Activated CD4-positive, alpha-beta memory T cell treated with anti-CD3 and anti-CD28 coated beads, Interleukin-2, amount 10 ng/mL, durations not matched to agents 7 days and 5 days (primary cell): Measurements from ENCODE around the gene IPCEF1. TPM values are rescaled to one million over a fixed set of nuclear protein-coding genes. Genes with fewer than 3 reads are reported as not detected.

Experiments
- CTCF ChIA-PET: fragments of 350-600 bp; sonication (Branson Sonifier 250); formaldehyde crosslinking; loops from one replicate; lab custom pipeline; 2021; ENCODE audit warnings: antibody characterized with exemption, inconsistent platforms; lab: Charles Lee
- POLR2A ChIA-PET: fragments of 350-600 bp; sonication (Branson Sonifier 250); formaldehyde crosslinking; loops from one replicate; lab custom pipeline; 2021; ENCODE audit warnings: antibody characterized with exemption; lab: Charles Lee
- DNase-seq: peaks from one replicate; pipeline ENCODE4 v3.0.0-alpha.2; 2020
- H3K27ac Mint-ChIP-seq: one replicate; pipeline ENCODE4 v1.8.0; 2021; ENCODE audit warnings: mild to moderate bottlenecking, mixed read lengths
- H3K27me3 Mint-ChIP-seq: one replicate; pipeline ENCODE4 v1.8.0; 2021; ENCODE audit warnings: mixed read lengths
- H3K36me3 Mint-ChIP-seq: one replicate; pipeline ENCODE4 v1.8.0; 2021; ENCODE audit warnings: low read depth, mixed read lengths
- H3K4me1 Mint-ChIP-seq: one replicate; pipeline ENCODE4 v1.8.0; 2021; ENCODE audit warnings: mixed read lengths
- H3K4me3 Mint-ChIP-seq: one replicate; pipeline ENCODE4 v1.8.0; 2021; ENCODE audit warnings: mild to moderate bottlenecking, mixed read lengths
- H3K9me3 Mint-ChIP-seq: one replicate; pipeline ENCODE4 v1.8.0; 2021; ENCODE audit warnings: mixed read lengths
- total RNA-seq, 2 experiments: library from RNA; stranded (reverse); gene quantifications; one replicate each; pipeline ENCODE4 v1.2.3, GENCODE V29; 2021

Gene IPCEF1, protein sequence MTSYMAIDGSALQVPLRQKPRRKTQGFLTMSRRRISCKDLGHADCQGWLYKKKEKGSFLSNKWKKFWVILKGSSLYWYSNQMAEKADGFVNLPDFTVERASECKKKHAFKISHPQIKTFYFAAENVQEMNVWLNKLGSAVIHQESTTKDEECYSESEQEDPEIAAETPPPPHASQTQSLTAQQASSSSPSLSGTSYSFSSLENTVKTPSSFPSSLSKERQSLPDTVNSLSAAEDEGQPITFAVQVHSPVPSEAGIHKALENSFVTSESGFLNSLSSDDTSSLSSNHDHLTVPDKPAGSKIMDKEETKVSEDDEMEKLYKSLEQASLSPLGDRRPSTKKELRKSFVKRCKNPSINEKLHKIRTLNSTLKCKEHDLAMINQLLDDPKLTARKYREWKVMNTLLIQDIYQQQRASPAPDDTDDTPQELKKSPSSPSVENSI
- 10 to 100 TPM; 13.8 to 20.3 TPM for total RNA-seq

DNA sequence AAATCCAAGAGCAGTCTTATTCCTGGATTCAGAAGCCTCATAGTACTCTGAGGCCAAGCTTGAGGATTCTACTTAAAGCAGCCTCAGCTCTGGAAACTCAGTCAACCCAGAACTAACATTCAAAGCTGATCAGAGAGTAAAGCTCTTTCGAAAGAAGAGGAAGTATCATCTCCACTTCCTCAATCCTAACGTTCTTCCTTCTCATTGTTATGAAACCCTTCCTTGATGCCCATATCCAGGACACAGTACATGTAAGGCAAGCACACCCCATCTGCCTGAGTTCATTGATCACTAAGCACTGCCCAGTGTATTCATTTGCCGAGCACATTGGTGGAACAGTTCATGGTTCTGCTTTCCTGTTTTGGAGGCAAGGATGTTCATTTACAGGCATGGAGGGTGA is at the start of gene IPCEF1:
Gene IPCEF1 (minus strand): TSS at position 114 of the 400 bp plus-strand sequence. CDS start 90,856 bp downstream, outside the sequence.
- peaks cover 2% of the 10 kb centered on the region for H3K9me3 Mint-ChIP-seq
- no peaks in the 10 kb centered on the region for H3K36me3 Mint-ChIP-seq
- H3K4me1 Mint-ChIP-seq: peaks cover 18% of the 10 kb centered on the region
- POLR2A ChIA-PET: no interaction called here
- H3K4me3 Mint-ChIP-seq: no peak within 1 kb of the TSS
- H3K27me3 Mint-ChIP-seq: peaks cover 33% of the 10 kb centered on the region
- CTCF ChIA-PET: no interaction called here
- H3K27ac Mint-ChIP-seq: no peak within 1 kb of the TSS
- no peak for DNase-seq

DNA sequence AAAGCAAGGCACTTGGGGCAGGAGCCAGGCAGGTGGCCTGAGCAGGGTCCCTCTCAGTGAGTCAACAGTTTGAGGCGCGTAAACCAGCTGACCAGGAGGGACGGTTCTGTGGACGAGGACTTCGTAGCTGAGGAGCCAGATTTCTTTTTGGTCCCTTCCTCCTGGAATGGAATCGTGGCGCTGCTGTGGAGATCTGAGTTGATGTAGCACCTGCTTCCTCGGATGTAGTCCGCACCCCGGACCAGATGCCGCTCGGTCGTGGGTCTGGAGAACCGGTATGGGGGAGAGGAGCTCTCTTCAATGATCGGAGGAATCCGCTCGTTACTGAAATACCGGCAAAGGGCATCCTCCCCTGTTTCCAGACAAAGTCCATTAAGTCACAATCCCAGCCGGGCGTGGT is 49.7 kb upstream of the IPCEF1 start:
- CTCF ChIA-PET: no interaction called here
- Mint-ChIP-seq H3K27ac (no peak overlapping the region), H3K36me3 (no peaks in the 10 kb centered on the region), H3K4me1 (peaks cover 8% of the 10 kb centered on the region), H3K27me3 (no peaks in the 10 kb centered on the region), H3K9me3 (no peaks in the 10 kb centered on the region), H3K4me3 (no peak overlapping the region)
- POLR2A ChIA-PET: no interaction called here
- no peak for DNase-seq

DNA sequence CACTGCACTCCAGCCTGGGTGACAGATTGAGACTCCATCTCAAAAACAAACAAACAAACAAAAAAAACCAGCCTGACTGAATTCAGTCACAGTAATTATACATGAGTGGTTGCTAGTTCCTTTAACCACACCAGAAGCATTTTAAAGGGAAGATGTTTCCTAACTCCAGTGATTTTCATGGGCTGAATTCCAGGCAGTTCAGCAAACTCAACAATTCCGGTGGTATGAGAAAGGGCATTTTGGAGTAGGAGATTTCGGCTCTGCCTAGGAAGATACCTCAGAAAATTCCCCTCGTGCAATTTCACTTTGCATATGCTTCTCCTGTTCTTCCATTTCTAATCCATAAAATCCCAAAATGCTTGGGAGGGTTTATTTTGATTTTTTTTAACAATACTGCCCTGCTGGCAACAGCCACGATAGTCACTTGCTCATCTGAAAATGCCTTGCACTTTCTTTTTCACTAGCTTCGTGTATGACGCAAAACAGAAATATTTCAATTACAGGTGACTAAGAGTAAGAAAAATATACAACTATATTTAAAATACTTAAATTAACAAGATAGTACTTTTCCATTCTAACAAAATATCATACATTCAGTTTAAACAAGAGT is 48.3 kb upstream of the IPCEF1 start:
- Mint-ChIP-seq H3K36me3 (no peaks in the 10 kb centered on the region), H3K9me3 (no peaks in the 10 kb centered on the region), H3K27me3 (no peaks in the 10 kb centered on the region), H3K4me3 (no peak overlapping the region), H3K27ac (no peak overlapping the region), H3K4me1 (peaks cover 4% of the 10 kb centered on the region)
- DNase-seq: no peak
- ChIA-PET POLR2A (no interaction called here), CTCF (no interaction called here)

DNA sequence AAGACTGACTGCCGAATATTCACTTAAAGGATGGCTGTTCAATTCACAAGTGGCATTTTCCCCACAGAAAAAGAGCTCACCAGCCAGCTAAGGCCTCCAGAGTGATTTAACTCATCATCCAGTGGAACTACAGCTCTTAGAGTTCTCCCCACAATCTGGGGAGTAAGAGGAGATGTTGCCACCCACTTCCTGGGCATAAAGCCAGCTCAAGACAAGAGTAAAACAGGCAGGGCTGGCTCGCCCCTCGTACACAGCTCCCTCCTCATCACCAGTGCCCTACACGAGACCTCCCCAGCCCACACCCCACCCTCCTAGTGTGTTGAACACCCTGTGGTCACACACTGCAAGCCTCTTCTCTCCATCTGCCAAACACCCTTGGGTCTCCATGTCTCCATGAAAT is 47.2 kb upstream of the IPCEF1 start:
- Mint-ChIP-seq H3K27ac (no peak overlapping the region), H3K9me3 (no peaks in the 10 kb centered on the region), H3K4me1 (peaks cover 4% of the 10 kb centered on the region), H3K27me3 (no peaks in the 10 kb centered on the region), H3K4me3 (no peak overlapping the region), H3K36me3 (no peaks in the 10 kb centered on the region)
- CTCF ChIA-PET: no interaction called here
- DNase-seq: no peak
- POLR2A ChIA-PET: no interaction called here

DNA sequence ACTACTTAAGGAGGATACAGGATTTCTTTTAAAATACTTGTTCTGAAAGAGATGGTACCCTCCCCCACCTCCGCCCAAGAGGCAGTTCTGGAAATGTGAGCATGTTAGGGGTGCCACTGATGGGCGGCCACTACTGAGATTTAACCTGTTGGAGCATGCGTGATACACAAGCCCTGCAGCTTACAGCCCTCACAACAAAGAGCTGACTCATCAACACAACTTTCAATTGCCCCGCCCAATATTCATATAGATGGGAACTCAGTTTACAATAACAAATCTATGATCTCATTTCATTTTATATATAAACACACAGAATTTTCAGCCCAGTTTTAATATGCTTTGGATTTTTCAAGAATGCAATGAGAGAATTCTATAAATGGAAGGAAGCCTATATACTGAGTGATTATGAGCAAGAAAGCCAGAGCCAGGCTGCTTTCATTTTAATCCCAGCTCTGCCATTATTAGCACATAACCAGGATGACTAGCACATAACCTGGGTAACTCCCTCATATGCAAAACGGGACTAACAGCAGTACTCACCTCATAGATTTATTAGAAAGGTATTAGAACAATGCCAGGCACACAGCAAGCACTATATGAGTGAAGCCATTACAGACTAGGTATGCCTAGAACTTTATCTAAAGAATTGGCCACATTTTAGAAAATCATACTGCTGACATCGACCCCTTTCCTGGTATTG is 45.6 kb upstream of the IPCEF1 start:
- Mint-ChIP-seq H3K27ac (no peak overlapping the region), H3K4me3 (no peak overlapping the region), H3K36me3 (no peaks in the 10 kb centered on the region), H3K9me3 (no peaks in the 10 kb centered on the region), H3K4me1 (peaks cover 4% of the 10 kb centered on the region), H3K27me3 (peaks cover 2% of the 10 kb centered on the region)
- no peak for DNase-seq
- ChIA-PET POLR2A (no interaction called here), CTCF (no interaction called here)

DNA sequence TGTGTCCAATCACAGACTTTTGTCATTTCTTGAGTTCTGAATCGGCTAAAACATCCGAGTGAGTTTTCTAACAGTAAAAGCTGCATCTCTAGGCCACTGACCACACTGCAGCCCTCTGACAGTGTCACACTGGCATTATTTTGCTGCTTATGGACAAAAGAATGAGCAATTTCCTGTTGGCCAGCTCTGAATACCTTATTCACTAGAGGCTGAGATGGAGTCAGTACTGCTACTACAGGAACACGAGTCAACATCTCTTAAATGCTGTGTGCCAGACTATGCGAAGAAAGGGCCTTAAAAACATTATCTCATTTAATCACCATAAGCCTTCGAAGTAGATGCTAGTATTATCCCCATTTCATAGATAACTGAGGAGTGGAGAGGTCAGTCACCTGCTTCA is 42.5 kb upstream of the IPCEF1 start:
- POLR2A ChIA-PET: no interaction called here
- no peak for DNase-seq
- H3K4me3 Mint-ChIP-seq: no peak overlapping the region
- no peaks in the 10 kb centered on the region for H3K9me3 Mint-ChIP-seq
- no peak overlapping the region for H3K27ac Mint-ChIP-seq
- H3K27me3 Mint-ChIP-seq: peaks cover 4% of the 10 kb centered on the region
- CTCF ChIA-PET: no interaction called here
- H3K4me1 Mint-ChIP-seq: no peaks in the 10 kb centered on the region
- no peaks in the 10 kb centered on the region for H3K36me3 Mint-ChIP-seq

DNA sequence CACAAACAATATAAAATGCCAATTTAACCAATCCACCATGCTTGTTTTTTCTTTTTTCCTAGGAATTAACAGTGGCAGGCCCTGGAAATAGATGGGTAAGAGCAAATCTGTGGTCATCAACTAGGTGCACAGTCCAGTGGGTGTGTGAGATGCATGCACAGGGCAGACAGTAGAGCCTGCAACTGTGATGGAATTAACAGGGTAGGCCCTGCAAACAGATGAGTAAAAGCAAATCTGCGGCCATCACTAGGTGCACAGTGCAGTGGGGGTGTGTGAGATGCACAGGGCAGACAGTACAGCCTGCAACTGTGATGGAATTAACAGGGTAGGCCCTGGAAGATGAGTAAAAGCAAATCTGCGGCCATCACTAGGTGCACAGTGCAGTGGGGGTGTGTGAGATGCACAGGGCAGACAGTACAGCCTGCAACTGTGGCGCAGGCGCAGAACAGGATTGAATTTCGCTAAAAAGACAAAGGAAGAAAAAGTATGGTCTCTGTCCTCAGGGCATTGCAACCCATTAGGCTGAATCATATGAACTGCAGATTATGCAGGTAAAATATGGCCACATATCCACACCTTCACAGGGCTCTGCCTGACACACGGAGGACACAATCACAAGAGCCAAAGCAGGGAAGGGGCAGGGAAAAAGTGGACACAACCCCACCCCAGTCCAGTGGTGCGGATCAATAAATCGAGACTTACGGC is 41.0 kb upstream of the IPCEF1 start:
- POLR2A ChIA-PET: no interaction called here
- Mint-ChIP-seq H3K4me3 (no peak overlapping the region), H3K27ac (no peak overlapping the region), H3K36me3 (no peaks in the 10 kb centered on the region), H3K4me1 (no peaks in the 10 kb centered on the region), H3K27me3 (peaks cover 4% of the 10 kb centered on the region), H3K9me3 (no peaks in the 10 kb centered on the region)
- no peak for DNase-seq
- CTCF ChIA-PET: no interaction called here

DNA sequence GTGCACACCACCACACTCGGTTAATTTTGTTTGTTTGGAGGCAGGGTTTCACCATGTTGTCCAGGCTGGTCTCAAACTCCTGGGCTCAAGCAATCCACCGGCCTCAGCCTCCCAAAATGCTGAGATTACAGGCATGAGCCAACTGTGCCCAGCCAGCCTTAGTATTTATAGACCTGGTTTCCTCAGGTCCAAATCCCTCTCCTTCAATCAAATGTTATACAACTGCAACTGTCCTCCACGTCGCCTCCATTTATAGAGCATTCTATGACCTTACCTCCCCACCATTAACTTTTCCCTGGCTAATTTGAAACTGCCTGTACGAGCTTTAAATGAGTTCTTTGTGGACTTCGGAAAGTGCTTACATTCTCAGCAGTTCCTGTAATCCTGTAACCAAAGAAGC is 39.3 kb upstream of the IPCEF1 start:
- ChIA-PET POLR2A (no interaction called here), CTCF (no interaction called here)
- Mint-ChIP-seq H3K36me3 (no peaks in the 10 kb centered on the region), H3K27ac (no peak overlapping the region), H3K4me1 (no peaks in the 10 kb centered on the region), H3K9me3 (no peaks in the 10 kb centered on the region), H3K27me3 (peaks cover 6% of the 10 kb centered on the region), H3K4me3 (no peak overlapping the region)
- DNase-seq: no peak

DNA sequence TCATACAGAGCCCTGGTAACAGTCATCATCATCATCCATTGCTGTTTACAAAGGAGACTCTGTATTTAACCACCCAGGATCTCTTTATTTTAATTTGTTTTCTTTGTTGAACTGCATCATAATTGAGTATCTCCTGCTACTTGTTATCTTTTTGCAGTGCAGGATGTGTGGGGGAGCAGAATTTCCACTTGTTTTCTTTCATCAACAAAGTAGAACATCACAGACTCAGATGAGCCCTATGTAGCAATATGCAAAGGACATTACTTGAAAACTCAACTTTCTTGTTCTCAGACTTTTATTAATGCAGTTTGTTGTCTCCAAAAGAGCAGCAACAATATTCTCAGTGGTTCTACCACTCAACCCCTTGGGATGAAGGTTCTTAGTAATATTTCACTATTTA is 38.7 kb upstream of the IPCEF1 start:
- Mint-ChIP-seq H3K4me1 (no peaks in the 10 kb centered on the region), H3K27me3 (peaks cover 6% of the 10 kb centered on the region), H3K9me3 (no peaks in the 10 kb centered on the region), H3K27ac (no peak overlapping the region), H3K4me3 (no peak overlapping the region), H3K36me3 (no peaks in the 10 kb centered on the region)
- CTCF ChIA-PET: no interaction called here
- POLR2A ChIA-PET: no interaction called here
- DNase-seq: no peak

DNA sequence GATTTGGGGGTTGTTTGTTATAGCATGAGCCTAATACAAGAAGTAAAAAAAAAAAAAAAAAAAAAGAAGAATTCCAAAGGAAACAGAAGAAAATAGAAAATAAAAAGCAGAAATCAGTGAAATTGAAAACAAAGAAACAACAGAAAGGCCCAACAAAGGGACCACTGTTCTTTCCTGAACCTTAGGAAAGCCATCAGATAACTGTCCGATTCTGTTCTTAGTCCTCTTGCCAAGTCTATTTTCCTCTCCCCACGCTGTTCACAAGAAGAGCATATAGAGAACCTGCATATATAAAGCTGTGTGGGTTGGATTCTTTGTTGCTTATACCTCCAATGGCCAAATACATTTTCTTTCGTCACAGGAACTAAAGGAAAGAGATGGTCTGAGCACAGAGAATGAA is 38.0 kb upstream of the IPCEF1 start:
- H3K4me1 Mint-ChIP-seq: no peaks in the 10 kb centered on the region
- ChIA-PET POLR2A (no interaction called here), CTCF (no interaction called here)
- H3K9me3 Mint-ChIP-seq: no peaks in the 10 kb centered on the region
- no peaks in the 10 kb centered on the region for H3K36me3 Mint-ChIP-seq
- H3K4me3 Mint-ChIP-seq: no peak overlapping the region
- peaks cover 7% of the 10 kb centered on the region for H3K27me3 Mint-ChIP-seq
- no peak for DNase-seq
- H3K27ac Mint-ChIP-seq: no peak overlapping the region

DNA sequence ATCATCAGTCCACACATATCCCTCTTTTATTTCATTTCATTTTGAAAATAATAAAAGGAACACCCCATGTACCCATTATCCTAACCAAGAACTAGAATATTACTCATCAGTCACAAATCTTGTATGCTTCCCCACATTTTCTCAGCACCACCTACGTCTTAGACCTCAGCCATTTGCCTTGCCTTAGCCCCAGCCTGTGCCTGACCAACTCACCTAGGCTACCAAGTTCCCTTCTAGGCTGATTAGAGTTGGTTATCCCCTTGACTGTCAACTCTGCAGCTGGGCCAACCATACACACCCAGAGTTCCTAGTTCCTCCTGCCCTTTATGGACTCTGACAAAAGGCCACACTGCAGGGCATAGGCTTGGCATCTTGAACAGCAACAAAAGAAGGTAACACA is 33.4 kb upstream of the IPCEF1 start:
- Mint-ChIP-seq H3K4me1 (no peaks in the 10 kb centered on the region), H3K4me3 (no peak overlapping the region), H3K27ac (no peak overlapping the region), H3K36me3 (no peaks in the 10 kb centered on the region), H3K27me3 (peaks cover 12% of the 10 kb centered on the region), H3K9me3 (no peaks in the 10 kb centered on the region)
- ChIA-PET POLR2A (no interaction called here), CTCF (no interaction called here)
- no peak for DNase-seq

DNA sequence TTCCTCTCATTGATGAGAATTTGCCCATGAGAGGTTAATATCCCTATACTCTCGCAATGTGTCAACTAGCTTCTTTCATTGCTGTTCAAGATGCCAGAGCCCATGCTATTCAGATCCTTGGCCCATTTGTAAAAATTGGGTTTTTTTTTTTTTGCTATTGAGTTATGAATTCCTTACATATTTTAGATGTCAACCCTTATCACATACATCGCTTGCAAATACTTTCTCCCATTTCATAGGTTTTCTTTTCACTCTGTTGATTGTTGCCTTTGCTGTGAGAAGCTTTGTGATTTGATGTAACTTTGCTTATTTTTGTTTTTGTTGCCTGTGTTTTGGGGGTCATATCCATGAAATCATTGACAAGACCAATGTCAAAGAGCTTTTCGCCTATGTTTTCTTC is 32.2 kb upstream of the IPCEF1 start:
- Mint-ChIP-seq H3K27me3 (peaks cover 11% of the 10 kb centered on the region), H3K36me3 (no peaks in the 10 kb centered on the region), H3K4me3 (no peak overlapping the region), H3K9me3 (no peaks in the 10 kb centered on the region), H3K27ac (no peak overlapping the region), H3K4me1 (no peaks in the 10 kb centered on the region)
- POLR2A ChIA-PET: no interaction called here
- DNase-seq: no peak
- CTCF ChIA-PET: no interaction called here
